Measurements from ENCODE around the gene HES4. TPM values are rescaled to one million over a fixed set of nuclear protein-coding genes. Genes with fewer than 3 reads are reported as not detected.

The HES4 gene
- total and polyA plus RNA-seq, 10 of the 15 experiments (the other 5 are each of a cell fraction or from before 2014, with no cell fraction given), result 0.44 to 1.7 (median 0.85) TPM; not detected in 5

DNA sequence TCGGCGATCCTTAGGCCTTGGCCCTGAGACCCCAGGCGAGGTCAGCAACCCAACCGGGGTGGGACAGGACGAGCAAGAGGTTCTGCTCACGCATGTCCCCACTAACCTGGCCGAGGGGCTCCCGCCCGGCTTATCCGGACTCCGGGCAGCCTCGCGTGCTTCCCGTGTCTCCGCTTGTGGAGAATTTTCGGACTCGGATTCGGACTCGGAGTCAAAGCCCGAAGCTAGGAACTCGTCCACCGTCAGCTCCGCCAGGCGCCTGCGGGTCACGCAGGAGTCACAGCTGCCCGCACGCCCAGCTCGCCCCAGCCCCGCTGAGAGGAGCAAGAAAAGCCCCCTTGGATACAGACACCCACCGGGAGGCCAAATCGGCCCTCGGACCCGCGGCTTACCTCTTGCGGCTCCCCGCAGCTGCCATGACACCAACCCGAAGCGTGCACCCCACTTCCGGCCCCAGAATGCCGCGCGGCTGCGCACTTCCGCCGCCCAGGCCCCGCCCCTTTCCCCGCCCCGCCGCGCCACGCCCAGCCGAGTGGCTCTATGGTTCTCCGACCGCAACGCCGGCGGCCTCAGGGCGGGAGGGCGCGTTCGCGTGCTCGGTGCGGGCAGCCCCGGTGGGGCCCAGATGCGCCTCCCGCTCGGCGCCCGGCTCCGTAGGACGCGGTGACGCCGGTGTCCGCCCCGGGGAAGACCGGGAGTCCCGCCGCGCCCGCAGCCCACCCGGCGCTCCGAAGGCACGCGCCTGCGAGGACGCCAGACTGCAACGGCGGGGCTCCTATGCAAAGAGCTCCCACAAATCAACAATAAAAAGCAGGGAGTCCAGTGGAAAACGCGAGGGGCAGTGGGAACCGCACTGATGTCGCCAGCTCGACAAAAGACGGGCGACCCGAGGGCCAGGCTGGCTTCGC, 40.8 kb downstream of the HES4 start, which contains the start of gene NOC2L (continued):
- TF ChIP-seq, protein P1, sequence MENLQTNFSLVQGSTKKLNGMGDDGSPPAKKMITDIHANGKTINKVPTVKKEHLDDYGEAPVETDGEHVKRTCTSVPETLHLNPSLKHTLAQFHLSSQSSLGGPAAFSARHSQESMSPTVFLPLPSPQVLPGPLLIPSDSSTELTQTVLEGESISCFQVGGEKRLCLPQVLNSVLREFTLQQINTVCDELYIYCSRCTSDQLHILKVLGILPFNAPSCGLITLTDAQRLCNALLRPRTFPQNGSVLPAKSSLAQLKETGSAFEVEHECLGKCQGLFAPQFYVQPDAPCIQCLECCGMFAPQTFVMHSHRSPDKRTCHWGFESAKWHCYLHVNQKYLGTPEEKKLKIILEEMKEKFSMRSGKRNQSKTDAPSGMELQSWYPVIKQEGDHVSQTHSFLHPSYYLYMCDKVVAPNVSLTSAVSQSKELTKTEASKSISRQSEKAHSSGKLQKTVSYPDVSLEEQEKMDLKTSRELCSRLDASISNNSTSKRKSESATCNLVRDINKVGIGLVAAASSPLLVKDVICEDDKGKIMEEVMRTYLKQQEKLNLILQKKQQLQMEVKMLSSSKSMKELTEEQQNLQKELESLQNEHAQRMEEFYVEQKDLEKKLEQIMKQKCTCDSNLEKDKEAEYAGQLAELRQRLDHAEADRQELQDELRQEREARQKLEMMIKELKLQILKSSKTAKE (IDR thresholded peaks at IDR 0.05; ENCODE audit: low read depth, poor library complexity, severe bottlenecking), result no peak
- TF ChIP-seq, protein P2, sequence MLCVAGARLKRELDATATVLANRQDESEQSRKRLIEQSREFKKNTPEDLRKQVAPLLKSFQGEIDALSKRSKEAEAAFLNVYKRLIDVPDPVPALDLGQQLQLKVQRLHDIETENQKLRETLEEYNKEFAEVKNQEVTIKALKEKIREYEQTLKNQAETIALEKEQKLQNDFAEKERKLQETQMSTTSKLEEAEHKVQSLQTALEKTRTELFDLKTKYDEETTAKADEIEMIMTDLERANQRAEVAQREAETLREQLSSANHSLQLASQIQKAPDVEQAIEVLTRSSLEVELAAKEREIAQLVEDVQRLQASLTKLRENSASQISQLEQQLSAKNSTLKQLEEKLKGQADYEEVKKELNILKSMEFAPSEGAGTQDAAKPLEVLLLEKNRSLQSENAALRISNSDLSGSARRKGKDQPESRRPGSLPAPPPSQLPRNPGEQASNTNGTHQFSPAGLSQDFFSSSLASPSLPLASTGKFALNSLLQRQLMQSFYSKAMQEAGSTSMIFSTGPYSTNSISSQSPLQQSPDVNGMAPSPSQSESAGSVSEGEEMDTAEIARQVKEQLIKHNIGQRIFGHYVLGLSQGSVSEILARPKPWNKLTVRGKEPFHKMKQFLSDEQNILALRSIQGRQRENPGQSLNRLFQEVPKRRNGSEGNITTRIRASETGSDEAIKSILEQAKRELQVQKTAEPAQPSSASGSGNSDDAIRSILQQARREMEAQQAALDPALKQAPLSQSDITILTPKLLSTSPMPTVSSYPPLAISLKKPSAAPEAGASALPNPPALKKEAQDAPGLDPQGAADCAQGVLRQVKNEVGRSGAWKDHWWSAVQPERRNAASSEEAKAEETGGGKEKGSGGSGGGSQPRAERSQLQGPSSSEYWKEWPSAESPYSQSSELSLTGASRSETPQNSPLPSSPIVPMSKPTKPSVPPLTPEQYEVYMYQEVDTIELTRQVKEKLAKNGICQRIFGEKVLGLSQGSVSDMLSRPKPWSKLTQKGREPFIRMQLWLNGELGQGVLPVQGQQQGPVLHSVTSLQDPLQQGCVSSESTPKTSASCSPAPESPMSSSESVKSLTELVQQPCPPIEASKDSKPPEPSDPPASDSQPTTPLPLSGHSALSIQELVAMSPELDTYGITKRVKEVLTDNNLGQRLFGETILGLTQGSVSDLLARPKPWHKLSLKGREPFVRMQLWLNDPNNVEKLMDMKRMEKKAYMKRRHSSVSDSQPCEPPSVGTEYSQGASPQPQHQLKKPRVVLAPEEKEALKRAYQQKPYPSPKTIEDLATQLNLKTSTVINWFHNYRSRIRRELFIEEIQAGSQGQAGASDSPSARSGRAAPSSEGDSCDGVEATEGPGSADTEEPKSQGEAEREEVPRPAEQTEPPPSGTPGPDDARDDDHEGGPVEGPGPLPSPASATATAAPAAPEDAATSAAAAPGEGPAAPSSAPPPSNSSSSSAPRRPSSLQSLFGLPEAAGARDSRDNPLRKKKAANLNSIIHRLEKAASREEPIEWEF (IDR thresholded peaks at IDR 0.05; ENCODE audit: insufficient replicate concordance, low read depth, low read length), result no peak
- no peak for TF ChIP-seq MEF2B (IDR thresholded peaks at IDR 0.05; ENCODE audit: partially characterized antibody, poor library complexity, severe bottlenecking)
- TF ChIP-seq CREB1 (IDR thresholded peaks at IDR 0.05; ENCODE audit: low read depth), result peak; percentile 72; the same call in 1 of the 2 replicates
- TF ChIP-seq RCOR1 (conservative IDR thresholded peaks at IDR 0.05; ENCODE audit: low read depth, low read length), result no peak
- no peak for TF ChIP-seq CREM (IDR thresholded peaks at IDR 0.05; ENCODE audit: low read depth)
- no peak for TF ChIP-seq SUZ12 (IDR thresholded peaks at IDR 0.05; ENCODE audit: unreplicated experiment)
- no peak for TF ChIP-seq FOXM1 (IDR thresholded peaks at IDR 0.05; ENCODE audit: low read depth, low read length)
- TF ChIP-seq, protein P3, sequence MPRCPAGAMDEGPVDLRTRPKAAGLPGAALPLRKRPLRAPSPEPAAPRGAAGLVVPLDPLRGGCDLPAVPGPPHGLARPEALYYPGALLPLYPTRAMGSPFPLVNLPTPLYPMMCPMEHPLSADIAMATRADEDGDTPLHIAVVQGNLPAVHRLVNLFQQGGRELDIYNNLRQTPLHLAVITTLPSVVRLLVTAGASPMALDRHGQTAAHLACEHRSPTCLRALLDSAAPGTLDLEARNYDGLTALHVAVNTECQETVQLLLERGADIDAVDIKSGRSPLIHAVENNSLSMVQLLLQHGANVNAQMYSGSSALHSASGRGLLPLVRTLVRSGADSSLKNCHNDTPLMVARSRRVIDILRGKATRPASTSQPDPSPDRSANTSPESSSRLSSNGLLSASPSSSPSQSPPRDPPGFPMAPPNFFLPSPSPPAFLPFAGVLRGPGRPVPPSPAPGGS (IDR thresholded peaks at IDR 0.05; ENCODE audit: borderline replicate concordance, insufficient read depth, low read depth, low read length, poor library complexity, severe bottlenecking), result no peak
- TF ChIP-seq, protein P4, sequence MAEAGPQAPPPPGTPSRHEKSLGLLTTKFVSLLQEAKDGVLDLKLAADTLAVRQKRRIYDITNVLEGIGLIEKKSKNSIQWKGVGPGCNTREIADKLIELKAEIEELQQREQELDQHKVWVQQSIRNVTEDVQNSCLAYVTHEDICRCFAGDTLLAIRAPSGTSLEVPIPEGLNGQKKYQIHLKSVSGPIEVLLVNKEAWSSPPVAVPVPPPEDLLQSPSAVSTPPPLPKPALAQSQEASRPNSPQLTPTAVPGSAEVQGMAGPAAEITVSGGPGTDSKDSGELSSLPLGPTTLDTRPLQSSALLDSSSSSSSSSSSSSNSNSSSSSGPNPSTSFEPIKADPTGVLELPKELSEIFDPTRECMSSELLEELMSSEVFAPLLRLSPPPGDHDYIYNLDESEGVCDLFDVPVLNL (IDR thresholded peaks at IDR 0.05; ENCODE audit: low read depth, low read length), result no peak
- TF ChIP-seq ZNF274 (IDR thresholded peaks at IDR 0.05; ENCODE audit: insufficient read depth, insufficient read length), result no peak
- no peak for TF ChIP-seq HDAC6 (IDR thresholded peaks at IDR 0.05; ENCODE audit: unreplicated experiment)
- 0 out of 2 replicates have a peak, but pooled peaks have one; percentile 19 for TF ChIP-seq GATAD2B (conservative IDR thresholded peaks at IDR 0.05; ENCODE audit: low read depth)
- TF ChIP-seq NFYA (IDR thresholded peaks at IDR 0.05; ENCODE audit: borderline replicate concordance, low read depth, low read length), result no peak
- no peak for TF ChIP-seq PAX8 (IDR thresholded peaks at IDR 0.05)
- TF ChIP-seq KDM1A (IDR thresholded peaks at IDR 0.05; ENCODE audit: borderline replicate concordance), result no peak
- no peak for TF ChIP-seq MTA2 (IDR thresholded peaks at IDR 0.05; ENCODE audit: low read depth)

All from GM12878 (cell line).